Measurements from ENCODE around the gene SPOCD1. TPM values are rescaled to one million over a fixed set of nuclear protein-coding genes. Genes with fewer than 3 reads are reported as not detected.

The SPOCD1 gene
- total RNA-seq, 1 donor from 2014 or later, result not detected

DNA sequence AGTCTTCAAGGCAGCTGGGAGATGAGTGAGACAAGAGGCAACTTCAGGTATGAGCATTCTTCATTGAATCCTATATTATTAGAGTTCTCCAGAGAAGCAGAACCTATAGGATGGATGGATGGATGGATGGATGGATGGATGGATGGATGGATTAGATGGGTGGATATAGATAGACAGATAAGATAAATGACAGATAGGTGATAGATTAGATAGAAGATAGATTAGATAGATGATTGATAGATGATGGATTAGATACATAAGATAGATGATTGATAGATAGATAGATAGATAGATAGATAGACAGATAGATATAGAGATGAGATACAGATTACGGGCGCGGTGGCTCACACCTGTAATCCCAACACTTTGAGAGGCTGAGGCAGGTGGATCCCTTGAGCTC is 43.2 kb upstream of the SPOCD1 start:
- H3K4me3 ChIP-seq, result no peak overlapping the region
- H3K27ac ChIP-seq (replicated peaks), result no peak overlapping the region
- intact Hi-C loops (cut with micrococcal nuclease), result no loop called here
- DNase-seq, result no peak
- no peaks in the 10 kb centered on the region for H3K27me3 ChIP-seq (ENCODE audit: low read depth)
- TF ChIP-seq, protein P1, sequence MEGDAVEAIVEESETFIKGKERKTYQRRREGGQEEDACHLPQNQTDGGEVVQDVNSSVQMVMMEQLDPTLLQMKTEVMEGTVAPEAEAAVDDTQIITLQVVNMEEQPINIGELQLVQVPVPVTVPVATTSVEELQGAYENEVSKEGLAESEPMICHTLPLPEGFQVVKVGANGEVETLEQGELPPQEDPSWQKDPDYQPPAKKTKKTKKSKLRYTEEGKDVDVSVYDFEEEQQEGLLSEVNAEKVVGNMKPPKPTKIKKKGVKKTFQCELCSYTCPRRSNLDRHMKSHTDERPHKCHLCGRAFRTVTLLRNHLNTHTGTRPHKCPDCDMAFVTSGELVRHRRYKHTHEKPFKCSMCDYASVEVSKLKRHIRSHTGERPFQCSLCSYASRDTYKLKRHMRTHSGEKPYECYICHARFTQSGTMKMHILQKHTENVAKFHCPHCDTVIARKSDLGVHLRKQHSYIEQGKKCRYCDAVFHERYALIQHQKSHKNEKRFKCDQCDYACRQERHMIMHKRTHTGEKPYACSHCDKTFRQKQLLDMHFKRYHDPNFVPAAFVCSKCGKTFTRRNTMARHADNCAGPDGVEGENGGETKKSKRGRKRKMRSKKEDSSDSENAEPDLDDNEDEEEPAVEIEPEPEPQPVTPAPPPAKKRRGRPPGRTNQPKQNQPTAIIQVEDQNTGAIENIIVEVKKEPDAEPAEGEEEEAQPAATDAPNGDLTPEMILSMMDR (IDR thresholded peaks at IDR 0.05; ENCODE audit: borderline replicate concordance), result no peak
- no peaks in the 10 kb centered on the region for H3K4me1 ChIP-seq
- no peaks in the 10 kb centered on the region for H3K36me3 ChIP-seq
- H3K9me3 ChIP-seq (replicated peaks), result no peaks in the 10 kb centered on the region

DNA sequence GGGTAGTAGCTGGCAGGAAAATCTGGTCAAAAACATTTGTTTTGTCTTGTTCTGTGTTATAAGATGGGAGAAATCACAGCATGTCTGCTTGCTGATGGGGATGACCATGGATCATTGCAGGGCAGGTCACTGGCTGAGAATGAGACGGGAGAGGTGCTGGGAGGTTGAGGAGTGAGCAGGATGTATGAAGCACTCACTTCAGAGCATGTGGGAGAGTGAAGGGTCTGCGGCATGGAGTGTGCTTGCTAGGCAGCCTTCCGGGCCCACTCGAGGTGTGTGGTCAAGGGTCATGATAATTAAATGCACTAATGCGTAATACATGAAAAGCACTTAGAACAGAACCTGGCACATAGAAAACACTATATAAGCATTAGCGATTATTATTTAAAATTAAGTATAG is 42.0 kb upstream of the SPOCD1 start:
- Histone ChIP-seq H3K36me3 (no peaks in the 10 kb centered on the region), H3K4me3 (no peak overlapping the region), H3K27ac (replicated peaks) (no peak overlapping the region), H3K4me1 (no peaks in the 10 kb centered on the region), H3K27me3 (ENCODE audit: low read depth) (no peaks in the 10 kb centered on the region), H3K9me3 (replicated peaks) (no peaks in the 10 kb centered on the region)
- TF ChIP-seq, protein P1 (IDR thresholded peaks at IDR 0.05; ENCODE audit: borderline replicate concordance), result no peak
- intact Hi-C loops (cut with micrococcal nuclease), result no loop called here
- no peak for DNase-seq

DNA sequence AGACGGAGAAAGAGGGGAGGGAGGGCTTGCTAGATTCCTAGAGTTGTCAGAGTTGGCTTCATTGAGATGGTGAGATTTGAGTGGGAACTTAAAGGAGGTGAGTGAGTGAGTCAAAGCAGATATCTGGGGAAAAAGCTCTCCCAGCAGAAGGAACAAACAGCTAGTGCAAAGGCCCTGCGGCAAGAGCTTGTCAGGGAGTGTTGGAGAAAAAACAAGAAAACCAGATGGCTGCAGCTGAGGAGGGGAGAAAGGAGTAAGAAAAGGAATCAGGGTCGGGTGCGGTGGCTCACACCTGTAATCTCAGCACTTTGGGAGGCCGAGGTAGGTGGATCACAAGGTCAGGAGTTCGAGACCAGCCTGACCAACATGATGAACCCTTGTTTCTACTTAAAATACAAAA is 40.3 kb upstream of the SPOCD1 start:
- TF ChIP-seq, protein P1 (IDR thresholded peaks at IDR 0.05; ENCODE audit: borderline replicate concordance), result no peak
- Histone ChIP-seq H3K4me1 (no peaks in the 10 kb centered on the region), H3K27ac (replicated peaks) (no peak overlapping the region), H3K9me3 (replicated peaks) (no peaks in the 10 kb centered on the region), H3K36me3 (no peaks in the 10 kb centered on the region), H3K27me3 (ENCODE audit: low read depth) (no peaks in the 10 kb centered on the region), H3K4me3 (no peak overlapping the region)
- intact Hi-C loops (cut with micrococcal nuclease), result no loop called here
- DNase-seq, result no peak

DNA sequence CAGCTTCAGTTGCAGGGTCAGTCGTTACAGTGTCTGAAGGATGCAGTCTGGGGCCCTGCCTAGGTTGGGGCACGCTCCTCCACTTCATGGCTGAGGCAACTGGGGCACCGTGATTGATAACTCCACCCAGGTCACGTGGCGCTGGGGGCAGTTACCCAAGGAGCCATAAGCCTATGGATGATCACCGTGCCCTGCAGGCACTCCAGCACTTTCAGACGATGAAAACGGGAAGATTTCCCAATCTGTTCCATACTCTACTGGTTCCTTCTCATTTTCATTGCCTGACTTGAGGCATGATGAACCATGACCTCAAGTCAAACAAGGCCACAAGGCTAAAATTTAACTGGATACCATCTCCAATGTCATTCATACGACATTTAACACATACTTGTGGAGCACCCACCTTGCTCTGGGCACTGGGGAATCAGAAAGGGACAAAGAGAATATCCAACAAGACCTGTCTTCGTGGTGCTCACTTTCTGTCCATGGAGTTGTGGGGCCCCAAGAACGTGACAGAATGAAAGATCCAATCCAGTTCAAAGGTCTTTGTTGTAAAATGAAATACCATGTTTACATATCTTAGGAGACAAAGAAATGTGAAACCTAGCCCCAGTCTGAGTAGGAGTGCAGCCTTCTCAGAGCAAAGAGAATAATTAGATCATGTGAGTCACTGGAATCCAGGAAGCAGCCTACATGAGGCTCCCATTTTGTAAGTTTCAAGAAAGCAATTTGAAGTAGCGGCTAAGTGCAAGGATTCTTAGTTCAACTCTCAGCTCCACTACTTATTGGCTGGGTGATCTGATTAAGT is 39.4 kb upstream of the SPOCD1 start:
- Histone ChIP-seq H3K4me3 (no peak overlapping the region), H3K27me3 (ENCODE audit: low read depth) (no peaks in the 10 kb centered on the region), H3K27ac (replicated peaks) (no peak overlapping the region), H3K36me3 (no peaks in the 10 kb centered on the region), H3K9me3 (replicated peaks) (no peaks in the 10 kb centered on the region), H3K4me1 (no peaks in the 10 kb centered on the region)
- DNase-seq, result no peak
- TF ChIP-seq, protein P1 (IDR thresholded peaks at IDR 0.05; ENCODE audit: borderline replicate concordance), result no peak
- intact Hi-C loops (cut with micrococcal nuclease), result no loop called here

DNA sequence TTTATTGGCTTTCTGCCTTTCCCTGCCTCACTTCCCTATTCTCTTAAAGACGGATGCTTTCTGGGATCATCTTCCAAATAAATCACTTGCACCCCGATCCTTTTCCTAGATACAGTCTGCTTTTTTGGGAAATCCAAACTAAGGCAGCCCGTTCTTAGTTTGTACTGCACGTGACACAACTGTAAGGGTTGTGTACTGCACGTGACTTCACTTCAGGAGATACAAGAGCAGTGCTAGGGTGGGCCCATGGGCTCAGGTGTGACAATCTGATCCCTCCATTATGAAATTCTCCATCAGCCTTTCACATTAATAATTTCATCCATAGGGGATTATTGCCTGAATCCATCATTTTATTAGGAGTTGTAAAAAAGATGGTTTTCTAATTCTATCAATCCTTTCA is 33.8 kb upstream of the SPOCD1 start:
- TF ChIP-seq, protein P1 (IDR thresholded peaks at IDR 0.05; ENCODE audit: borderline replicate concordance), result no peak

More for the DNA sequence above, 33.8 kb upstream of the SPOCD1 start:
- no peak for DNase-seq
- Histone ChIP-seq H3K4me1 (no peaks in the 10 kb centered on the region), H3K4me3 (no peak overlapping the region), H3K27ac (replicated peaks) (no peak overlapping the region), H3K36me3 (no peaks in the 10 kb centered on the region), H3K27me3 (ENCODE audit: low read depth) (no peaks in the 10 kb centered on the region), H3K9me3 (replicated peaks) (peaks cover 5% of the 10 kb centered on the region)
- intact Hi-C loops (cut with micrococcal nuclease), result no loop called here

Measured in left ventricle myocardium inferior (tissue), 1 donor.